Fibroblast of lung (primary cell): ENCODE results near the gene CUL2. TPM values are rescaled to one million over a fixed set of nuclear protein-coding genes. Genes with fewer than 3 reads are reported as not detected.

Source experiments
- DNase-seq, 2 donors: peaks; one replicate each; pipeline versions ENCODE4 v3.0.0 to v3.0.0-alpha.2; 2010; ENCODE audit warnings: low read depth in 2 of 2
- H2AFZ ChIP-seq: 2 replicates; pipeline ENCODE4 v1.5.1; 2012; ENCODE audit warnings: low read length, control low read depth, inconsistent platforms
- H3K27ac ChIP-seq: 2 replicates; pipeline ENCODE4 v1.5.1; 2011; ENCODE audit warnings: low read length, control low read depth; ENCODE audit not compliant: insufficient read depth
- H3K27me3 ChIP-seq: 2 replicates; pipeline ENCODE4 v1.5.1; 2011; ENCODE audit warnings: mild to moderate bottlenecking, low read length; ENCODE audit not compliant: control insufficient read depth, insufficient read depth
- H3K36me3 ChIP-seq: 2 replicates; pipeline ENCODE4 v1.5.1; 2011; ENCODE audit warnings: low read length; ENCODE audit not compliant: control insufficient read depth, insufficient read depth
- H3K4me1 ChIP-seq: 2 replicates; pipeline ENCODE4 v1.5.1; 2011; ENCODE audit warnings: low read length; ENCODE audit not compliant: control insufficient read depth, insufficient read depth; ENCODE audit errors: extremely low read depth
- H3K4me2 ChIP-seq: 2 replicates; pipeline ENCODE4 v1.5.1; 2011; ENCODE audit warnings: low read length, control low read depth; ENCODE audit not compliant: insufficient read depth; ENCODE audit errors: extremely low read depth
- H3K4me3 ChIP-seq, 4 experiments: fragments of 200-600 bp in 1 of 4; sonication (generic) in 1 of 4; replicated peaks in 1 of 4; 2 replicates each; pipeline ENCODE4 v1.5.1; 2011 to 2016; ENCODE audit warnings: low read length in 4 of 4, low read depth in 3 of 4, mild to moderate bottlenecking in 3 of 4, control low read depth in 2 of 4, inconsistent platforms in 1 of 4, mixed read lengths in 1 of 4; ENCODE audit not compliant: insufficient read depth in 1 of 4; ENCODE audit errors: control extremely low read depth in 1 of 4
- H3K79me2 ChIP-seq: 2 replicates; pipeline ENCODE4 v1.5.1; 2012; ENCODE audit warnings: mild to moderate bottlenecking, low read length, inconsistent platforms; ENCODE audit not compliant: control insufficient read depth, insufficient read depth
- H3K9ac ChIP-seq: 2 replicates; pipeline ENCODE4 v1.5.1; 2011; ENCODE audit warnings: mild to moderate bottlenecking, low read length, control low read depth; ENCODE audit not compliant: insufficient read depth
- H3K9me3 ChIP-seq: 2 replicates; pipeline ENCODE4 v1.5.1; 2012; ENCODE audit warnings: low read depth, low read length; ENCODE audit not compliant: control insufficient read depth, insufficient read depth
- H4K20me1 ChIP-seq: 2 replicates; pipeline ENCODE4 v1.5.1; 2011; ENCODE audit warnings: low read length; ENCODE audit not compliant: control insufficient read depth, insufficient read depth; ENCODE audit errors: extremely low read depth
- CTCF ChIP-seq, 2 donors: IDR thresholded peaks in 1 of 2; conservative IDR thresholded peaks in 1 of 2; 1 replicate in 1 of 2; 2 replicates in 1 of 2; pipeline ENCODE4 v1.5.1; 2011 to 2012; ENCODE audit warnings: low read length in 2 of 2, control low read depth in 1 of 2, inconsistent platforms in 1 of 2, low read depth in 1 of 2, mild to moderate bottlenecking in 1 of 2
- EZH2 ChIP-seq: IDR thresholded peaks from 2 replicates; pipeline ENCODE4 v1.5.1; 2012; ENCODE audit warnings: low read length, control low read depth, mild to moderate bottlenecking; ENCODE audit errors: missing control alignments
- polyA plus RNA-seq, 2 donors: library from polyadenylated mRNA; depleted of rRNA in 1 of 2; stranded (reverse) in 1 of 2; unstranded in 1 of 2; fragments of >200 nt; gene quantifications; 2 replicates each; pipeline ENCODE4 v1.2.1, GENCODE V29; 2011 to 2012; ENCODE audit warnings: missing spikeins in 1 of 2
- total RNA-seq: library from RNA; depleted of rRNA; stranded (reverse); fragments of >200 nt; gene quantifications from 2 replicates; pipeline ENCODE4 v1.2.1, GENCODE V29; 2014

CUL2 gene
- total and polyA plus RNA-seq, 2 donors (not counting 1 experiment from before 2014, with no cell fraction given) = 22.8 to 36.0 TPM

- Histone ChIP-seq H3K9me3 (no peaks in the 10 kb centered on the region), H3K27me3 (no peaks in the 10 kb centered on the region), H3K4me3 (no peak overlapping the region), H2AFZ (no peak overlapping the region), H3K9ac (no peak overlapping the region), H4K20me1 (no peaks in the 10 kb centered on the region), H3K79me2 (peaks cover 11% of the 10 kb centered on the region), H3K27ac (no peak overlapping the region), H3K4me2 (no peak overlapping the region), H3K4me1 (no peaks in the 10 kb centered on the region), H3K36me3 (no peaks in the 10 kb centered on the region)
- no peak for TF ChIP-seq EZH2
- no peak for TF ChIP-seq CTCF (conservative IDR thresholded peaks at IDR 0.05 in 1 of 2, IDR thresholded peaks at IDR 0.05 in 1 of 2; ENCODE audit: low read depth in 1 of 2, low read length in 2 of 2)
- no peak for DNase-seq
Observed at GRCh38 chr10:35129185-35129674, 39.1 kb upstream of the CUL2 start.

- peaks cover 11% of the 10 kb centered on the region for H3K79me2 ChIP-seq
- peak overlapping the region; percentile 70 to 89 (median 86) for H3K4me3 ChIP-seq
- peak overlapping the region; percentile 58 for H3K4me2 ChIP-seq
- H3K27ac ChIP-seq = peak overlapping the region; percentile 100
- no peak overlapping the region for H2AFZ ChIP-seq
- TF ChIP-seq EZH2 (no peak), CTCF (conservative IDR thresholded peaks at IDR 0.05 in 1 of 2, IDR thresholded peaks at IDR 0.05 in 1 of 2; ENCODE audit: low read depth in 1 of 2, low read length in 2 of 2) (no peak)
- DNase-seq = peak; percentile 67 to 69
- H3K9ac ChIP-seq = peak overlapping the region; percentile 100
- H4K20me1 ChIP-seq = no peaks in the 10 kb centered on the region
- no peaks in the 10 kb centered on the region for H3K36me3 ChIP-seq
- H3K27me3 ChIP-seq = no peaks in the 10 kb centered on the region
- no peaks in the 10 kb centered on the region for H3K4me1 ChIP-seq
- H3K9me3 ChIP-seq = no peaks in the 10 kb centered on the region
Observed at GRCh38 chr10:35127289-35127891, 37.2 kb upstream of the CUL2 start.

GRCh38 chr10:35126530-35127288 is 36.6 kb upstream of the CUL2 start, which contains the start of gene CREM:
Gene CREM, plus strand, starts transcription at chr10:35126846. Its CDS starts 10,990 bp downstream, at chr10:35137836.
- Histone ChIP-seq H3K27ac (peak within 1 kb of the TSS; percentile 100), H3K9ac (peak within 1 kb of the TSS; percentile 100), H3K9me3 (no peaks in the 10 kb centered on the region), H4K20me1 (no peaks in the 10 kb centered on the region), H3K27me3 (no peaks in the 10 kb centered on the region), H3K4me2 (peak within 1 kb of the TSS; percentile 77), H3K4me1 (no peaks in the 10 kb centered on the region), H3K36me3 (no peaks in the 10 kb centered on the region), H3K4me3 (peak within 1 kb of the TSS; percentile 70 to 89 (median 86)), H3K79me2 (peaks cover 11% of the 10 kb centered on the region), H2AFZ (peak within 1 kb of the TSS; percentile 93)
- peak; percentile 96 to 97 for DNase-seq
- TF ChIP-seq CTCF (conservative IDR thresholded peaks at IDR 0.05 in 1 of 2, IDR thresholded peaks at IDR 0.05 in 1 of 2; ENCODE audit: low read depth in 1 of 2, low read length in 2 of 2) (peak; percentile 58 to 60), EZH2 (no peak)
